ENCODE results near the gene DRICH1.

DNA sequence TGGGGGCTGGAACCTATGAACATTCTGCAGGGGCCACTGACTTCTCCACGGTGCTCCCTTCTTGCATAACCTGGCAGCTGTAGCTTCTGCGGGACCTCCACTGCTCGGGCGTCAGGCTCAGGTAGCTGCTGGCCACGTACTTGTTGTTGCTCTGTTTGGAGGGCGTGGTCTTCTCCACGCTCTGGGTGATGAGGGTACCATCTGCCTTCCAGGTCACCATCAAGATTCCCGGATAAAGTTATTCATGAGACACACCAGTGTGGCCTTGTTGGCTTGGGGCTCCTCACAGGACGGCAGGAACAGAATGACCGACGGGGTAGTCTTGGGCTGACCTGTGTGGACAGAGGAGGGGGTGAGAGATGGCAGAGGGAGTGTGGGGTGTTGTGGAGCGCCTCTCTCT is 6.5 kb upstream of the DRICH1 start:
- TF ChIP-seq, protein P1, sequence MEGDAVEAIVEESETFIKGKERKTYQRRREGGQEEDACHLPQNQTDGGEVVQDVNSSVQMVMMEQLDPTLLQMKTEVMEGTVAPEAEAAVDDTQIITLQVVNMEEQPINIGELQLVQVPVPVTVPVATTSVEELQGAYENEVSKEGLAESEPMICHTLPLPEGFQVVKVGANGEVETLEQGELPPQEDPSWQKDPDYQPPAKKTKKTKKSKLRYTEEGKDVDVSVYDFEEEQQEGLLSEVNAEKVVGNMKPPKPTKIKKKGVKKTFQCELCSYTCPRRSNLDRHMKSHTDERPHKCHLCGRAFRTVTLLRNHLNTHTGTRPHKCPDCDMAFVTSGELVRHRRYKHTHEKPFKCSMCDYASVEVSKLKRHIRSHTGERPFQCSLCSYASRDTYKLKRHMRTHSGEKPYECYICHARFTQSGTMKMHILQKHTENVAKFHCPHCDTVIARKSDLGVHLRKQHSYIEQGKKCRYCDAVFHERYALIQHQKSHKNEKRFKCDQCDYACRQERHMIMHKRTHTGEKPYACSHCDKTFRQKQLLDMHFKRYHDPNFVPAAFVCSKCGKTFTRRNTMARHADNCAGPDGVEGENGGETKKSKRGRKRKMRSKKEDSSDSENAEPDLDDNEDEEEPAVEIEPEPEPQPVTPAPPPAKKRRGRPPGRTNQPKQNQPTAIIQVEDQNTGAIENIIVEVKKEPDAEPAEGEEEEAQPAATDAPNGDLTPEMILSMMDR (conservative IDR thresholded peaks at IDR 0.05; ENCODE audit: low read length), result no peak
- TF ChIP-seq EZH2phosphoT487 (IDR thresholded peaks at IDR 0.05; ENCODE audit: borderline replicate concordance, low read depth, low read length), result no peak

All from OCI-LY7 (cell line).